Calu3 (cell line): ENCODE results near the gene AMBRA1. TPM values are rescaled to one million over a fixed set of nuclear protein-coding genes. Genes with fewer than 3 reads are reported as not detected.

Experiments
- BruUV-seq: library from RNA; stranded (reverse); fragments of 400-500 nt; replicated peaks from 2 replicates; lab custom pipeline; 2021; lab: Mats Ljungman, UMichigan
- CTCF ChIA-PET: fragments of 300-600 bp; sonication (Branson Sonifier 250); formaldehyde crosslinking; loops from one replicate; lab custom pipeline; 2022; ENCODE audit warnings: antibody characterized with exemption; lab: Charles Lee
- DNase-seq: peaks from one replicate; pipeline ENCODE4 v3.0.0; 2022
- H3K27ac Mint-ChIP-seq: one replicate; pipeline ENCODE4 v1.8.0; 2022; ENCODE audit warnings: mixed read lengths; ENCODE audit not compliant: unreplicated experiment
- H3K27me3 Mint-ChIP-seq: one replicate; pipeline ENCODE4 v1.8.0; 2022; ENCODE audit warnings: mixed read lengths; ENCODE audit not compliant: unreplicated experiment
- H3K36me3 Mint-ChIP-seq: one replicate; pipeline ENCODE4 v1.8.0; 2022; ENCODE audit warnings: mild to moderate bottlenecking, moderate library complexity, mixed read lengths; ENCODE audit not compliant: insufficient read depth, unreplicated experiment
- H3K4me1 Mint-ChIP-seq: one replicate; pipeline ENCODE4 v1.8.0; 2022; ENCODE audit warnings: mild to moderate bottlenecking, low read depth, mixed read lengths; ENCODE audit not compliant: unreplicated experiment
- H3K4me3 Mint-ChIP-seq: one replicate; pipeline ENCODE4 v1.8.0; 2022; ENCODE audit warnings: mild to moderate bottlenecking, low read depth, moderate library complexity, mixed read lengths; ENCODE audit not compliant: unreplicated experiment
- H3K9me3 Mint-ChIP-seq: one replicate; pipeline ENCODE4 v1.8.0; 2022; ENCODE audit warnings: low read depth, mixed read lengths; ENCODE audit not compliant: unreplicated experiment
- CTCF ChIP-seq: fragments of 200-600 bp; IDR thresholded peaks from one replicate; pipeline ENCODE4 v1.8.0; 2022; ENCODE audit warnings: antibody characterized with exemption; ENCODE audit not compliant: unreplicated experiment
- intact Hi-C: fragments of 100-400 bp; cut with micrococcal nuclease; formaldehyde crosslinking; loops from one replicate; pipeline ENCODE4 v1.10.0; 2022; ENCODE audit not compliant: unreplicated experiment
- total RNA-seq: library from RNA; stranded (reverse); gene quantifications from 2 replicates; pipeline ENCODE4 v1.2.3, GENCODE V29; 2022

AMBRA1 gene
- total RNA-seq, 1 experiment from 2014 or later, result 35.0 TPM

- Mint-ChIP-seq H3K4me3 (no peak overlapping the region), H3K36me3 (peaks cover 19% of the 10 kb centered on the region), H3K9me3 (no peaks in the 10 kb centered on the region), H3K4me1 (peaks cover 15% of the 10 kb centered on the region), H3K27me3 (no peaks in the 10 kb centered on the region), H3K27ac (no peak overlapping the region)
- TF ChIP-seq CTCF, result no peak
- BruUV-seq, result no TSS peak
- no peak for DNase-seq
- intact Hi-C loops, result no loop called here
- CTCF ChIA-PET, result interaction anchor here (0.8 kb wide), 1 partner anchor 13 kb away, joined by 3 read pairs; no protein-coding TSS in a partner anchor
These were observed 18.5 kb upstream of the AMBRA1 start for GRCh38 chr11:46612326-46612725.

- intact Hi-C loops, result no loop called here
These were observed 17.9 kb upstream of the AMBRA1 start for GRCh38 chr11:46611526-46612304.

GRCh38 chr11:46609386-46609785 is 15.6 kb upstream of the AMBRA1 start:
- BruUV-seq, result no TSS peak
- DNase-seq, result no peak
- Mint-ChIP-seq H3K4me1 (no peaks in the 10 kb centered on the region), H3K27ac (no peak overlapping the region), H3K36me3 (peaks cover 4% of the 10 kb centered on the region), H3K4me3 (no peak overlapping the region), H3K27me3 (no peaks in the 10 kb centered on the region), H3K9me3 (no peaks in the 10 kb centered on the region)
- intact Hi-C loops, result no loop called here
- no peak for TF ChIP-seq CTCF
- CTCF ChIA-PET, result interaction anchor here (0.6 to 0.7 kb wide), 4 partner anchors 16 to 27 kb away, joined by 3 to 4 read pairs (median 3); no protein-coding TSS in a partner anchor

More at GRCh38 chr11:46611526-46612304, 17.9 kb upstream of the AMBRA1 start:
- Mint-ChIP-seq H3K36me3 (peaks cover 13% of the 10 kb centered on the region), H3K4me1 (peaks cover 14% of the 10 kb centered on the region), H3K9me3 (no peaks in the 10 kb centered on the region), H3K27ac (no peak overlapping the region), H3K4me3 (no peak overlapping the region), H3K27me3 (no peaks in the 10 kb centered on the region)
- BruUV-seq, result no TSS peak
- DNase-seq, result no peak
- no peak for TF ChIP-seq CTCF
- CTCF ChIA-PET, result interaction anchor here (0.6 to 0.8 kb wide), 3 partner anchors 12 to 244 kb away, joined by 3 to 10 read pairs (median 3); no protein-coding TSS in a partner anchor

GRCh38 chr11:46607516-46607915 is 13.7 kb upstream of the AMBRA1 start:
- no TSS peak for BruUV-seq
- CTCF ChIA-PET, result interaction anchor here (0.6 kb wide), 2 partner anchors 32 to 34 kb away, joined by 3 to 4 read pairs; no protein-coding TSS in a partner anchor
- no peaks in the 10 kb centered on the region for H3K36me3 Mint-ChIP-seq
- intact Hi-C loops, result no loop called here
- no peaks in the 10 kb centered on the region for H3K4me1 Mint-ChIP-seq
- no peak overlapping the region for H3K4me3 Mint-ChIP-seq
- no peaks in the 10 kb centered on the region for H3K27me3 Mint-ChIP-seq
- DNase-seq, result no peak
- H3K9me3 Mint-ChIP-seq, result no peaks in the 10 kb centered on the region
- no peak overlapping the region for H3K27ac Mint-ChIP-seq
- TF ChIP-seq CTCF, result no peak
